Stimulated activated CD4-positive, alpha-beta T cell treated with anti-CD3 and anti-CD28 coated beads, Interleukin-12 subunit alpha, Interleukin-12 subunit beta, amount 100 ng/mL, for 4 hours (primary cell): ENCODE data around the gene KRI1.
"Not testable (repeated sequence)": the region's sequence is repeated elsewhere in the genome, so short reads cannot be mapped to it uniquely, and the experiment has no call there.

ENCODE experiments used
- DNase-seq: peaks from one replicate; pipeline ENCODE4 v3.0.0-alpha.2; 2020

Gene KRI1

DNA sequence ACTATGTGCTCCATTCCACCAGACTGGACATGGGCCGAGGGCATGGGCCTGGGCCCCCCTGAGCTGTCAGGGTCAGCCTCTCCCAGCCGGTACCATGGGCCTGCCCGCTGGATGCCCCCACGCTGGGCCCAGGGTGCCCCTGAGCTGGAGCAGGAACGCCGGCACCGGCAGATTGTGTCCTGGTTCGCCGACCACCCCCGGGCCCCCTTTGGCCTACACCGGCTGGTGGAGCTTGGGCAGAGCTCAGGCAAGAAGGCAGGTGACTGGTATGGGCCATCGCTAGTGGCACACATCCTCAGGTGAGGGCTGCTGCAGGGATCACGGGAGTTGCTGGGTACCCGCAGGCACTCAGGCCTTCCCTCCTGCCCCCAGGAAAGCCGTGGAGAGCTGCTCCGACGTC, 19.0 kb downstream of the KRI1 start:
- no peak for DNase-seq

DNA sequence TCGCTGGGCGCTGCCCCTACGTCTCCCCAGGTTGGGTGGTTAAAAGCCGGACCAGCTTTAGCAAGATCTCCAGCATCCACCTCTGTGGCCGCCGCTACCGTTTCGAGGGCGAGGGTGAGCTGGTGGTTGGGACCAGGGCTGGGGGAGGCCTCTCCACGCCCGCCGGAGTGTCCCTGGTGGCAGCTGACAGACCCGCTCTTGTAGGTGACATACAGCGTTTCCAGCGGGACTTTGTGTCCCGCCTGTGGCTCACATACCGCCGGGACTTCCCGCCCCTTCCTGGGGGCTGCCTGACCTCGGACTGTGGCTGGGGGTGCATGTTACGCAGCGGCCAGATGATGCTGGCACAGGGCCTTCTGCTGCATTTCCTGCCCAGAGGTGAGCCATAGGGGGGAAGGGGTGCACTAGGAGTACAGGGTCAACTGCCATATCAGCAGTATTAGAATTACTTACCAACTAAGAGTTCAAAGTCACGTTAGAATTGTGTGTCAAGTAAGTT, 21.0 kb downstream of the KRI1 start:
- no peak for DNase-seq

DNA sequence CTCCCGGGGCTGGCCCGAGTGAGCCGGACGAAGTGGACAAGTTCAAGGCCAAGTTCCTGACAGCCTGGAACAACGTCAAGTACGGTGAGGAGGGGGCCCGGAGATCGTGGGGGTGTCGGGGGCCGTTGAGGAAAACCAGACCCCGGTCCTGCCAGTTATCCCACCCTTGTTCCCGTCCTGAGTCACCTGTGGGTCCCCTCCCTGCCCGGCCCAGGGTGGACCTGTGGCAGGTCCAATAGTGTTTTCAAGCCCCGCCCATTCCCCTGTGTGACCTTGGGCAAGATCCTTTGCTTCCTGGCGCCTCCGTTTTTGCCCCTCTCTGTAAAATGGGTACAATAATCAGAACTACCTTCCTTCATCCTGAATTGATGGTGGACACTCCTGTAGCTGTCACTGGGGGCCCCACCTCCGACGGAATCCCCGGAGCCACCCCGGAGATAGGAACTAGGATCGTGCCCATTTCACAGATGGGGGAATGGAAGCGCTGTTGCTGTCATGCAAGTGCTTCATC, 21.5 kb downstream of the KRI1 start:
- DNase-seq: no peak

DNA sequence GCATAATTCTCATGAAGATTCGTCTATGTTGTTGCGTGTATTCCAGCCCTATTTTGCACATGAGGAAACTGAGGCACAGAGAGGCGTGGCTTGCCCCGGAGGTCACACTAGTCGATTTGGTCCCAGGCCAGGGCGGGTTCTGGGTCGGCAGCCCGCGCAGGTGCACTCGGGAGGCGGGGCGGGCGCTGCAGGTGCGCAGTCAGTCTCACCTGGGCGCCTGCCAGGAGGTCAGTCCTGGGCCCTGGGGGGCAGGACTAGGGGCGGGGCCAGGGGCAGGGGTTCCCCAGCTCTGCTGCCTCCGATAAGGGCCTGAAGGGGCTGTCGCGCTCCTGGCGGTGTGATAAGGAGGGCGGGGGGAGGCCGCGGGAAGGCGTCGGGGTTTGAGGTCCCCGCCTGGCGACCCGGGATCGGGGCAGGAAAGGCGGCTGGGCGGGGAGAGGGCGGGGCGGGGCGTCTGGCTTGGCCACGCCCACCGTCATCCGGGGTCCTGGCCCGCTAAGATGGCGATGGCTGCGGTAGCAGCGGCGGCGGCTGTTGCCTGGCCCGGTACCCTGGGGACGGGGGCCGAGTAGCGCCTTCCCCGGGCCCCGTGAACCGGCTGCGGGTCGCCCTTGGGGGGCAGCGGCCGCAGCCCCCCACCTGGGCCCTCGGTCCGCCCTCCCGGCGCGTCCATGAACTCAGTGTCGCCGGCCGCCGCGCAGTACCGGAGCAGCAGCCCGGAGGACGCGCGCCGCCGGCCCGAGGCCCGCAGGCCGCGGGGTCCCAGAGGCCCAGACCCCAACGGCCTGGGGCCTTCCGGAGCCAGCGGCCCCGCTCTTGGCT, 22.2 kb downstream of the KRI1 start, which contains the start of gene ATG4D:
Gene ATG4D, plus strand, starts transcription at position 485 of the 822 bp plus-strand sequence. Its CDS starts 187 bp downstream, at position 672.
- DNase-seq: peak; percentile 80

DNA sequence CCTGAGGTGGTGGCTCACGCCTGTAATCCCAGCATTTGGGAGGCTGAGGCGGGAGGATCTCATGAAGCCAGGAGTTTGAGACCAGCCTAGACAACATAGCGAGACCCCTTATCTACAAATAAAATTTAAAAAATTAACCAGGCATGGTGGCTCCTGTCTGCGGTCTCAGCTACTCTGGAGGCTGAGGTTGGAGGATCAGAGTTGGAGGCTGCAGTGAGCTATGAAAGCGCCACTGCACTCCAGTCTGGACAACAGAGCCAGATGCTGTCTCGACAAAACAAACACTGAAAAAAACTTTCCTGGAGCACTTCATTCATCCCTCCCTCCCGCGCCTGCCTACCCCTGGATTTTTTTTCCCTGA, 22.8 kb downstream of the KRI1 start:
- no peak for DNase-seq

DNA sequence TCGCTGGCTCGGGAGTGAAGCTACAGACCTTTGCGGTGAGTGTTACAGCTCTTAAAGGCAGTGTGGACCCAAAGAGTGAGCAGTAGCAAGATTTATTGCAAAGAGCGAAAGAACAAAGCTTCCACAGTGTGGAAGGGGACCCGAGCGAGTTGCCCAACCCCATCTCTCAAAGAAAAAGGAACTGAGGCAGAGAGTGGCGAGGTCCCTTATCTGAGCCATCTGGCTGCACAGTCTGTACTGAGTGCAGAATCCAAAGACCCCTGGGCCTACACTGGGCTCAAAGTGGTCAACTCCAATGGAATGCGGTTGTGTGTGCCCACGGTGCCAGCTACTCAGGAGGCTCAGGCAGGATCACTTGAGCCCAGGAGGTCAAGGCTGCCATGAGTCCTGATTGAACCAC, 26.8 kb downstream of the KRI1 start:
- DNase-seq: not testable (repeated sequence)

DNA sequence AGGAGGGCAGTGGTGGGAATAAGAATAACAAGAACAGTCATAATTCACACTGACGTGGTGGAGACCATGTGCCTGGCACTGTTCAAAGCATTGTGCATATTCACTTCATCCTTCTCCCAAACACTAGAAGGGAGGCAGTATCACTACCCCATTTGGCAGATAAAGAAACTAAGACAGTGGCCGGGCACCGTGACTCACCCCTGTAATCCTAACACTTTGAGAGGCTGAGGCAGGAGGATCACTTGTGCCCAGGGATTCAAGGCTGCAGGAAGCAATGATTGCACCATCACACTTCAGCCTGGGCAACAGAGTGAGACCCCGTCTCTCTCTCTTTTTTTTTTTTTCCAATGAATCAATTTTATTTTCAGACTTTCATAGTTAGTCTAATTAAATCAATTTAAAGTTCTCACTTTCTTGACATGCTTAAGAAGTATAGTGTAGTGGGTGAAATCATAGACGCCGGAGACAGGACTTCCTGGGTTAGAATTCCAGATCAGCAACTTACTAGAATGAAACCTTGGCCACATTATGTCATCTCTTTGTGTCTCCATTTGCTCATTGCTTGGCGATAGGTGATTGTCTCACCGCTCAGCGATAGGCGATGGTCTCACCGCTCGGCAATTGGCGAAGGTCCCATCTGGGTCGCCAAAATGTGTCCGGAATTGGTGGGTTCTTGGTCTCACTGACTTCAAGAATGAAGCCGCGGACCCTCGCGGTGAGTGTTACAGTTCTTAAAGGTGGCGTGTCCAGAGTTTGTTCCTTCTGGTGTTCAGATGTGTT, 27.4 kb downstream of the KRI1 start:
- no peak for DNase-seq

DNA sequence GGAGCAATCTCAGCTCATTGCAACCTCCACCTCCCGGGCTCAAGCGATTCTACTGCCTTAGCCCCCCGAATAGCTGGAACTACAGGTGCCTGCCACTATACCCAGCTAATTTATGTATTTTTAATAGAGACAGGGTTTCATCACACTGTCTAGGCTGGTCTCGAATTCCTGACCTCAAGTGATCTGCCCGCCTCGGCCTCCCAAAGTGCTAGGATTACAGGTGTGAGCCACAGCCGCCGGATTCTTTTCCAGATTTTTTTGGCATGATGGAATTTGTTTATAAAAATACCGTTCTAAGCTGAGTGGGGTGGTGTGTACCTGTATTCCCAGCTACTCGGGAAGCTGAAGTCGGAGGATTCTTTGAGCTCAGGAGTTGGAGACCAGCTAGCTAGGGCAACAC, 28.1 kb downstream of the KRI1 start:
- DNase-seq: no peak

DNA sequence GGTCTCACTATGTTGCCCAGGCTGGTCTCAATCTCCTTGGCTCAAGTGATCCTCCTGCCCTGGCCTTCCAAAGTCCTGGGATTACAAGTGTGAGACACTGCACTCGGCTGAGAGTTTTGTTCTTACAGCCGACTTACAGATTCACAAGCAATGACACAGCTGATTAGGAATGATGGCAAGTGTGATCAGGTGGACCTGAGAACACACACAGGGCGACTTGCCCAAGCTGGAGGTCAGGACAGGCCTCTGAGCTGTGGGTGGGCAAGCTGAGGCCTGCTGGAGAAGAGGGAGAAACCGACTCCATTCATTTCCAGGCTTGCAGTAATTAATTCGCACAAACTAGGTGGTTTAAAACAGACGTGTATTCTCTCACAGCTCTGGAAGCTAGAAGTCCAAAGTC, 30.2 kb downstream of the KRI1 start:
- no peak for DNase-seq

DNA sequence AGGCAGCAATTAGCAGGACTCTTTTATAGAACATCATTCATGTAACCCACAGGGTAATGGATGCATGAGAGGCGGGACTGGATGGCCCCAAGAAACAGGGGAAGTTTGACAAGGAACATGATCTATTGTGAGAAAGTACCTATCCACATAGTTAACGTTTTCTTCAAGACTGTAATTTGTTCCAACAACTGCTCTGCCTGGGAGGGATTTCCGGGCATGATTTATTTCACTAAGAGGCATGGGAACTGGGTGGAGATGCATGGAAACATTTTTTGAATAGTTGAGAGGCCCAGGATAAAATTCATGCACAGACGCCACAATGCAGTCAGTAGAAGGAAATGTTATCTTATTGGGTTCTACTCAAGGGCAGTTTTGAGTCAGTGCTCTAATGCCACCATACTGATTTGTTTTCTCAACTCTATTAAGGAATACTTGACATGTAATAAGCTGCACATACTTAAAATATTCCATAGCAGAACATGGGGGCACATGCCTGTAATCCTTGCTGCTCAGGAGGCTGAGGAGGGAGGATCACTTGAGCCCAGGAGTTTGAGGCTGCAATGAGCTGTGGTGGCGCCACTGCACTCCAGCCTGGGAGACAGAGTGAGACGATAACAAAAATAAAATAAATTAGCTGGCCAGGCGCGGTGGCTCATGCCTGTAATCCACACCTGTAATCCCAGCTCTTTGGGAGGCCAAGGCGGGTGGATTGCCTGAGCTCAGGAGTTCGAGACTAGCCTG, 32.0 kb downstream of the KRI1 start:
- no peak for DNase-seq

DNA sequence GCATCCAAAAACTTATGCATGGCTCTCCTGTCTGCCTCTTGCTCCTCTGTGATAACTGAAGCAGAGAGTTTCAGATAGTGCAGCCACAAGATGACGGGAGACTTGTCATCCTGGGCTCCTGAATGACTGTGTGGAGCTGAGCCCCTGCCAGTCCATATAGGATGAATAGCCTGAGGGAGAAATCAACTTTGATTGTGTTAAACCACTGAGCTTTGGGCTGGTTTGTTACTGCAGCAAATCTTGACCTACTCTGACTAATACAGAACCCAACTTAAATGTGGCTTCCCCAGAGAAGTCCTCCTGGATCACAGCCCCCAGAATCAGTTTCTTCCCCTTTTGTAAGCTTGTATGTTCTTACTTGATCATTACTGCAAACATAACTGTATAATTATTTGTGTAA, 33.4 kb downstream of the KRI1 start:
- DNase-seq: no peak

DNA sequence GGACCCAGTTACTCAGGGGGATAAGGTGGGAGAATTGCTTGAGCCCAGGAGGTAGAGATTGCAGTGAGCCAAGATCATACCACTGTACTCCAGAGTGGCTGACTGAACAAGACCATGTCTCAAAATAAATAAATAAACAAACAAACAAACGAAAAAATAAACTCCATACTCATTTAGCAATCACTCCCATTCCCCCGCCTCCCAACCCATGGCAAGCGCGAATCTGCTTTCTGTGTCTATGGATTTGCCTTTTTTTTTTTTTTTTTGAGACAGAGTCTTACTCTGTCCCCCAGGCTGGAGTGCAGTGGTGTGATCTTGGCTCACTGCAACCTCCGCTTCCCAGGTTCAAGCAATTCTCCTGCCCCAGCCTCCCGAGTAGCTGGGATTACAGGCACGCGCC, 38.9 kb downstream of the KRI1 start:
- not testable (repeated sequence) for DNase-seq

DNA sequence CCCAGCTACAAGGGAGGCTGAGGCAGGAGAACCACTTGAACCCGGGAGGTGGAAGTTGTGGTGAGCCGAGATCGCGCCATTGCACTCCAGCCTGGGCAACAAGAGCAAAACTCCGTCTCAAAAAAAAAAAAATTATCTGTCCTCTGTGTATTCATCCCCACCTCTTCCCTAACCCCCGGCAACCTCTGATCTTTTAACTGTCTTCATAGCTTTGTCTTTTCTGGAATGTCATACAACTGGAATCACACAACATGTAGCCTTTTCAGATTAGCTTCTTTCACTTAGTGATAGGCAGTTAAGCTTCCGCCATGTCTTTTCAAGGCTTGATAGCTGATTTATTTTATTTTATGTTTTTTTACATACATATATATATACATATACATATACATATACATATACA, 40.2 kb downstream of the KRI1 start:
- DNase-seq: no peak

DNA sequence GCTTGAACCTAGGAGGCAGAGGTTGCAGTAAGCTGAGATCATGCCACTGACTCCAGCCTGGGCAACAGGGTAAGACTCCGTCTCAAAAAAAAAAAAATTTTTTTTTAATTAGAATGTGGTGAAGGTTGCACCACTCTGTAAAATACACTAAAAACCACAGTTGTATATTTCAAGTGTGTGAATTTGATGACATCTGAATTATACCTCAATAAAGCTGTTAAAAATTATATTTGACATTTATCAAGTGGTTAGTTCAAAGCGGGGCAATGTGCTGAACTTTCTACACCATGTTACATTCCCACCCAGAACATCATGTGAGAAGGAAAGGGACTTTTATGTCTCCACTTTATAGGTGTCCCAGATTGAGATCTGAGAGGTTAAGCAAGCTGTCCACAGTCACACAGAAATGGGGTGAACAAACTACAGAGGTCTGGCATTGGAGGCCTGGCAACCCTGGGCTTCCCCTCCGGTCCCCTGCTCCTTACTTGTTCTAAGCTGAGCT, 42.6 kb downstream of the KRI1 start:
- DNase-seq: no peak

DNA sequence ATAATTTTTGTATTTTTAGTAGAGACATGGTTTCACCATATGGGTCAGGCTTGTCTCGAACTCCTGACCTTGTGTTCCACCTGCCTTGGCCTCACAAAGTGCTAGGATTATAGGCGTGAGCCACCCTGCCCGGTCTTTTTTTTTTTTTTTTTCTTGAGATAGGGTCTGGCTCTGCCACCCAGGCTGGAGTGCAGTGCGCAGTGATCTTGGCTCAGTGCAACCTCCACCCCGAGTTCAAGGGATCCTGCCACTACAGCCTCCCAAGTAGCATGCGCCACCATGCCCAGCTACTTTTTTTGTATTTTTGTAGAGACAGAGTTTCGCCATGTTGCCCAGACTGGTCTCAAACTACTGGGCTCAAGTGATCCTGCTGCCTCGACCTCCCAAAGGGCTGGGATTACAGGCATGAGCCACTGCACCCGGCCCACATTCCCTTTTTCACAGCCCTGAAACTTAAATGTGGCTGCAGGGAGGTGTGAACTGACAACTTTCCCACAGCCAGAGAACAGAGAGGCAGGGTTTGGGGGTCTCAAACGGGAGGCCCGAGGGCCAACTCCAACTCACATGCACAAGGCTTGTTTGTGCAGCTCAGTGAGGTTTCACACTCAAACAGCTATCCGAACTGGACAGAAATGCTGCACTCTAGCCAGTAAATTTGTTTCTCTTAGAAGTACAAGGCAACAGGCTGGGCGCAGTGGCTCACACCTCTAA, 44.2 kb downstream of the KRI1 start:
- DNase-seq: no peak

DNA sequence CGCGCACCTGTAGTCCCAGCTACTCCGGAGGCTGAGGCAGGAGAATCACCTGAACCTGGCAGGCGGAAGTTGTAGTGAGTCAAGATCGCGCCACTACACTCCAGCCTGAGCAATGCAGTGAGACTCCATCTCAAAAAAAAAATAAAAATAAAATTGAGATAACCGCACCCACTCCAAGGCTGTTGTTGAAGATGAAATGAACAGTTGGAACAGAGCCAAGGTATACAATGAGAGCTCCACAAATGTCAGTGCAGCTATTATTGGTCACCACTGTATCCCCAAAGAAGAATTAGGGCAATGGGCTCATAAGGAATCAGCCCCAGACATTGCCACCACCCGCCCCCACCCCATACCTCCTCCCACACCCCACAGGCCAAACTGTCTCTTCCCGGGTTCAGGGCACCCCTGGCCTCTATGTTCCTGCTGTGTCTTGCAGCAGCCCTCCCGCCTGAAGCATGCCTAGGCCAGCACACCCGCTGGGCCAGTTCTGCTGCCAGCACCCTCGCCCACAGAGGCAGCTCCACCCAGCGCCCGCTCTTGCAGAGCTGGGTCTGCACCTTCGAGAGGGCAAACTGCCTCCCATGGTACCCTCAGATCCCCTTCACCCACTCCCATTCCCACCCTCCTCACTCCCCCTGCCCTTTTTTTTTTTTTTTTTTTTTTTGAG, 45.0 kb downstream of the KRI1 start:
- no peak for DNase-seq

DNA sequence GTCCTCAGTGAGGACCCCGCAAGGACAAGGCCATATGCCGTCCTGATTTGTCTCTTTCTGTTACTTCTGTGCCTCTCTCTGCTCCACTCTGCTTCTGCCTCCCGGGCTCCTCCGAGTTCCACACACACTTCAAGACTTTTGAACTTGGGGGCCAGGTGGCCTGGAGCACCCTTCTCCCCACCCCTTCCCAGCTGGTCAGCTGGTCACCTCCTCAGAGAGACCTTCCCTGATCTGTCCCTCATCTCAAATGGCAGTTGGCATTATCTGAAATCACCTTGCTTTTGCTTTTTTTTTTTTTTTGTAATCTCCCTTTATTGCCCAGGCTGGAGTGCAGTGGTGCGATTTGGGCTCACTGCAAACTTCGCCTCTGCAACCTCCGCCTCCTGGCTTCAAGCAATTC, 46.4 kb downstream of the KRI1 start:
- DNase-seq: no peak

DNA sequence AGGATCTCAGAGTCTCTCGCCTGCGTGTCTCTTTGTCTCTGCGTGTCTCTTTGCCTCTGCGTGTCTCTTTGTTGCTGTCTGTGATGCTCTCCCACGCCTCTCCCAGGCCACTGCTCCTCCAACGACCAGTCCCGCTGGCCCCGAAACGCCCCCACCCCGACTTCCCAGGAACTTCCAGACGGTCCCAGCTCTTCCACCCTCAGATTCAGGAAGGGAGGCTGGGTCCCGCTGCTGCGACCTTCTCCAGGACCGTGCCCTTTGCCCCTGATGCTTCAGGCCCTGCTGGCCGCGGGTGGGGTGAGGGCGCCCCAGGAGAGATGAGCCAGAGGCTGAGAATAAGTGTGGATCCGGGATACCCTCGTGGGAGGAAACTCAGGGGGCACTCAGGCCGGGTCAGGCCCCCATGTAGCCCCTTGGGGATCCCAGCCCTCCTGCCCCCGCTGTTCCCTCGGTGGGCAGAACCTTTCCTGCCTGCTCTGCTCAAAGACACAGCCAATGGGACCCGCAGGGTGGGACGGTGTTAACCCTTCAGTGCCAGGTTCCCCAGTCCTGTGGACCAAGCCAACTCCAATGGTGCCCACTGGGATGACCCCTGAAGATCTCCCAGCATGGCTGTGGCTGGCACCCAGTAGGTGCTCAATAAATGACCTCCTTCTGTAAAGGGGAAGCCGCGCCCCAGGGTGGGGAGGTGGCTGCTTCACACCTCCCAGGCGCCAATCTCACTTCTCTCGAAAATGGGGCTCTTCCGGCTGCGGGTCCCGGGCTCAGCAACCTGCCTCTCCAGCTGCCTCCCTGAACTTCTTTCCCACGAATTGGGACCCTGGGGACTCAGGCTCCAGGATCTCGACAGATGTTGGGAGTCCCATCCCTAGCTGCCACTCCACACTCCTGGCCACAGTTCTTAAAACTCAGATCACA, 47.1 kb downstream of the KRI1 start:
- no peak for DNase-seq

DNA sequence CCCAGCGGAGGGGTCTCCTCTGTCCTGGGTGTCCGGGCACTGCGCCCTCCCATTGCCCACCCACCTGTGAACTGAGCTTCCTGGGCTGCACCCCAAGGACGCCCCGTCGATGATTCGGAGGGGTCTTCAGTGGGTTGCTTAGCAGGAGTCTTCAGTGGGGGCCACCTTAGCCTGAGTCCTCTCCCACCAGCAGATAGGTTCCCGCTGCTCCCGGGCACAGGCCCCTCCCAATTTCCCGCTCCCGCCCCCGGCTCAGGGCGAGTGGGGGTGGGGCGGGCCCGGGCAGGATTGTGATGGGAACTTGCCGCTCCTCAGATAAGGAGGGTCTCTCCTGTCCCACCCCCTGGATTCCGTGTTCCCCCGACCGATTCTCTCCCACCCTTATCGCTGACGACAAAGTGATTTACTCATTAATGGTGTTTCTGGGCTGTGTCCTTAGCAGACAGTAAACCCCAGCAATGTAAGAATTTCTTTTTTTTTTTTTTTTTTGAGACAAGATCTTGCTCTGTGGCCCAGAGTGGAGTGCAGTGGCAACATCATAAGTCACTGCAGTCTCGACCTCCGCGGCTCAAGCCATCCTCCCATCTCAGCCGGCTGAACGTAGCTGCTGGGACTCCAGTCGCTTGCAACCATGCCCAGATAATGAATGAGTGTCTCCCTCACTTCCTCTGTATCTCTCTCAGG, 47.9 kb downstream of the KRI1 start:
- DNase-seq: no peak

DNA sequence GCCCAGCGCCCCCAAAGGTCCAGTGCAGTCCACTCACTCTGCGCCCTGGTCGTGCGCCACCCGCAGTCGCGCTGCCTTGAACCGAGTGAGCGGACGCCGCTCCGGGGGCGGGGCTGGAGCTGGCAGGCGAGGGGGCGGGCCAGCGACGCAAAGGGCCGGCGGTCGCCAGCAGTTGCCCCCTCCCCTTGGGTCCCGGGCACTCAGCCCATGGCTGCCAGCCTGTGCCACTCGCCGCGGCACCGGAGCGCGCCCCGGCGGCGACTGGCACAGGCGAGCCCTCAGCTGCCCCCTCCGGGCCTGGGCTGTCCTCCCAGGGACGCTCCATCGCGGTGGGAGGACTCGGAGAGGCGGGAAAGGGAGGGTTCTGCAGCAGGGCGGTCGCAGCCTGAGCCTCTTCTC, 48.5 kb downstream of the KRI1 start, which contains the start of gene S1PR5:
Gene S1PR5, minus strand, starts transcription at position 87 of the 399 bp plus-strand sequence. CDS start 2,436 bp downstream, outside the sequence.
- DNase-seq: no peak
